Inflammatory macrophage (primary cell): ENCODE measurements around the gene PBRM1.
"Not testable (repeated sequence)": the region's sequence is repeated elsewhere in the genome, so short reads cannot be mapped to it uniquely, and the experiment has no call there.

Source experiments
- DNase-seq, 2 donors: peaks; one replicate each; pipeline ENCODE4 v3.0.0-alpha.2; 2020 to 2022
- total RNA-seq, 18 experiments: gene quantifications; one replicate each; lab custom pipeline; 2026; ENCODE audit warnings: mixed read lengths in 6 of 18, inconsistent platforms in 2 of 18; lab: John Stamatoyannopoulos, UW

PBRM1 gene
- 103 to 238 (median 194) reads per million in 18 experiments for total RNA-seq

DNA sequence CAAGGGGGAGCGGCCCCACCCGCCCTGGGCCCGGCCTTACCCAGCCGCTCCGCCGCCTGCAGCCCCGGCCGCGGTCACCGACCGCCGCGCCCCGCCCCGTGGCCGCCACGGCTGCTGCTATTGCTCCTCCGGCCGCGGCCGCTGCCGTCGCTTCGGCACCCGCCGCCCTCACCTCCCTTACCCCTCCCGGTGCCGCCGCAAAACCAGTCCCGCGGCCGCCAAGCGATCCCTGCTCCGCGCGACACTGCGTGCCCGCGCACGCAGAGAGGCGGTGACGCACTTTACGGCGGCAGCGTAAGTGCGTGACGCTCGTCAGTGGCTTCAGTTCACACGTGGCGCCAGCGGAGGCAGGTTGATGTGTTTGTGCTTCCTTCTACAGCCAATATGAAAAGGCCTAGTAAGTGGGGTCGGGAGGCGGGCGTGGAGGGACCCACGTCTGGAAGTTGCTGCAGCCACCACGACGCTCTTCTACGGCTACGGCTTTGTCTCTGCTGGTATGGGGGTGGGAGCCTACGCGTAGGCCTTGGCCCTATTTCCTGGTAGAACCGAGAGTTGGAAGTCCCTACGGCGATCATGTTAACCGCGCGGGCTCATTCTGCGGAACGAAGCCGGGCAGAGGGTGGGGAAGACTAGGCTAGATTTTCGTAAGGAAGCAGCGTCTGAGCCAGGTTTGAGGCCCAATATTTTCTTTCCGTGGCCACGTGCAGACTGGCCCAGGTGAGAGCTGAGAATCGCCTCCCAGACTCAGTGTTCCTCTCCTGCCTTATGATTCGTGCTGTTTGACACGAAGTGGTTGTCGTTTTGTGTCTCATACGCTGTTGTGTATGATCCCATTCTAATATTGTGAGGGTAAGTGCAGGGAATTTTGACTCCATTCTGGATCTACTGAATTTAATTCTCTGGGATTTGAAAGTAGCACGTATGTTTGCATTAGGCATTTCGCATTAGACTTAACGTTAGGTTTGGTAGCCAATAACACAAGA is at the start of gene PBRM1, which contains the start of gene GNL3:
PBRM1 (minus strand) TSS at position 205 of the 983 bp plus-strand sequence.
GNL3 (plus strand) TSS at position 324 of the 983 bp plus-strand sequence; CDS start at position 385, 61 bp downstream.
- DNase-seq: peak; percentile 94 to 97

DNA sequence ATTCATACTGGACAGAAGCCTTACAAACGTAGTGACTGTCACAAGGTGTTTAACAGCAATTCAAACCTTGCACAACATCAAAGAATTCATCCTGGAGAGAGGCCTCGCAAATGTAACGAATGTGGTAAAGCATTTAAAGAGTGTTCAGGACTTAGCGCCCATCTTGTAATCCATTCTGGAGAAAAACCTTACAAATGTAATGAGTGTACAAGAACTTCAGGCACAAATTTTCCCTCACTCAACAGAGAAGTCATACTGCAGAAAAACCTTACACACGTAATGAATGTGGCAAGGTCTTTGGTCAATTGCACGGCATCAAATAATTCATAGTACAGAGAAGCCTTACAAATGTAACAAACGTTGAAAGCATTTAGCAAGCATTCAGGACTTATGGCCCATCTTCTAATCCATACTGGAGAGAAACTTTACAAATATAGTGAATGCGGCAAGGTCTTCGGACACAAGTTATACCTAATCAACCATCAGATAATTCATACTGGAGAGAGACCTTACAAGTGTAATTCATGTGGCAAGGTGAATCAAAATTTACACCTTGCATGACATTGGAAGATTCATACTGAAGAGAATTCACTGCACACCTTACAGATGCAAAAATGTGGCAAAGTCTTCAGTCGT is 47.7 kb upstream of the PBRM1 start:
- DNase-seq: no peak

DNA sequence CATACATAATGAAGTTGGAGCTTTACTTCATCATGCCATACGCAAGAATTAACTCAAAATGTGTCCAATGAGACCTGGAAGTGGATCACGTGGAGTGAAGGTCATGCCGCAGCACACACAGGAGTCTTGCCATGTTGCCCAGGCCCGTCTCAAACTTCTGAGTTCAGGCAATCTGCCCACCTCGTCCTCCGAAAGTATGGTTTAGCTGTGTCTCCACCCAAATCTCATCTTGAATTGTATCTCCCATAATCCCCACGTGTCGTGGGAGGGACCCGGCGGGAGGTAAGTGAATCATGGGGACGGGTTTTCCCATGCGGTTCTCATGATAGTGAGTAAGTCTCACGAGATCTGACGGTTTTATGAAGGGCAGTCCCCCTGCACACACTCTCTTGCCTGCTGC is 45.9 kb upstream of the PBRM1 start:
- DNase-seq: no peak

DNA sequence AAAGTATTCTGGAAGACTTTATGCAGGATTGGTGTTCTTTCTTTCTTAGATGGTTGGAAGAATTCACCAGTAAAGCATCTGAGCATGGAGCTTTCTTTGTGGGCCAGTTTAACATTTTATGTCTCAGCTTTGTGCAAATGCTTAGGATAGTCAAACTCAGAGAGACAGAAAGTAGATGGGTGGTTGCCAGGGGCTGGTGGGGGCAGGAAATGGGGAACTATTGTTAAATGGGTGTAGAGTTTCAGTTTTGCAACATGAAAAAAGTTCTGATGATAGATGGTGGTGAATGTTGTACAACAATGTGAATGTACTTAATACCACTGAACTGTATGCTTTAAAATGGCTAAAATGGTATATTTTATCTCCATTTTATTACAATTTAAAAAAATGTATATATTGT is 45.0 kb upstream of the PBRM1 start:
- no peak for DNase-seq

DNA sequence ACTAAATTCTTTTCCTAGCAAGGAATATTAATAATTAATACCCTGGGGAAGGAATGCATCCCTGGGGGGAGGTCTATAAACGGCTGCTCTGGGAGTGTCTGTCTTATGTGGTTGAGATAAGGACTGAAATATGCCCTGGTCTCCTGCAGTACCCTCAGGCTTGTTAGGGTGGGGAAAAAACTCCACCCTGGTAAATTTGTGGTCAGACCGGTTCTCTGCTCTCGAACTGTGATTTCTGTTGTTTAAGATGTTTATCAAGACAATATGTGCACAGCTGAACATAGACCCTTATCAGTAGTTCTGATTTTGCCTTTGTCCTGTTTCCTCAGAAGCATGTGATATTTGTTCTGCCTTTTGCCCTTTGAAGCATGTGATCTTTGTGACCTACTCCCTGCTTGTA is 43.0 kb upstream of the PBRM1 start:
- DNase-seq: not testable (repeated sequence)

DNA sequence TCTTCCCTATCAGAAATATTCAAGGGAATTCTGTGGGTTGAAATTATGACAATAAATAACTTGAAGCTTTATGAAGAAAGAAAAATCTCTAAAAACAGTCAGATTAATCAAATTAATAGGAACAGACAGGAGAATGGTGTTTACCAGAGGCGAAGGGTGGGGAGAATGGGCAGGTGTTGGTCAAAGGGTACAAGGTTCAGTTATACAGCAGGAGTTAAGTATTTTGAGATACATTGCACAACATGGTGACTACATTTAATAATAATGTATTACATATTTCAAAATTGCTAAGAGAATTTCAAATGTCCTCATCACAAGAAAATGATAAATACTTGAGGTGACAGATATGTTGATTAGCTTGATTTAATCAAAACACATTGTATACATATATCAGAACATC is 38.8 kb upstream of the PBRM1 start:
- no peak for DNase-seq

DNA sequence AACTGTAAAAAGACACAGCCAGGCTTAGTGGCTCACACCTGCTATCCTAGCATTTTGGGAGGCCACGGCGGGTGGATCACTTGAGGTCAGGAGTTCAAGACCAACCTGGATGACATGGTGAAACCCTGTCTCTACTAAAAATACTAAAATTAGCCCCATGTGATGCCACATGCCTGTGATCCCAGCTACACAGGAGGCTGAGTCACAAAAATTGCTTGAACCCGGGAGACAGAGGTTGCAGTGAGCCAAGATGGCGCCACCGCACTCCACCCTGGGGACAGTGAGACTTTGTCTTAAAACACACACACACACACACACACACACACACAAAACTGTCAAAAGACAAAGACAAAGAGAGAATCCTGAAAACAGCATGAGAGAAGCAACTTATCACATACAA is 38.2 kb upstream of the PBRM1 start:
- no peak for DNase-seq

DNA sequence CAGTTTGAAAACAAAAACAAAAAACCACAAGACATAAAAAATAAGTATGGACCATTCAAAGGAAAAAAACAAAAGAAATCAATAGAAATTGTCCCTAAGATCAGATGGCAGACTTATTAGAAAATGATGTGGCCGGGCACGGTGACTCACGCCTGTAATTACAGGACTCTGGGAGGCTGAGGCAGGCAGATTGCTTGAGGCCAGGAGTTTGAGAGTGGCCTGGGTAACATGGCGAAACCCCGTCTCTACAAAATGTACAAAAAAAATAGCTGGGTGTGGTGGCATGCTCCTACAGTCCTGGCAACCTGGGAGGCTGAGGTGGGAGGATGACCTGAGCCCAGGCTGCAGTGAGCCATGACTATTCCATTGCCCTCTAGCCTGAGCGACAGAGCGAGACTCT is 36.8 kb upstream of the PBRM1 start:
- no peak for DNase-seq

DNA sequence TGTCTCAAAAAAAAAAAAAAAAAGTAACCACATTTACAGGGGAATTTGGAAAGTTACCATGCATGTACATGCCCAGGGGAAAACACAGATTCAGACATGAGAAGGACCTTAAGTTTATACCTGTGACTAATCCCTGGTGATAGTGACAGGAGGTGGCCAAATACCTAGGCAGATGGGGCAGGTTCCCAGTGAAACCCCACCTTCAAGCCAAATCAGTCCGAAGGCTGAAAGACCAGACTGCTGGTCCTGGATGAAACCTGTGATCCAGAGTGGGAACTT is 36.0 kb upstream of the PBRM1 start:
- no peak for DNase-seq

DNA sequence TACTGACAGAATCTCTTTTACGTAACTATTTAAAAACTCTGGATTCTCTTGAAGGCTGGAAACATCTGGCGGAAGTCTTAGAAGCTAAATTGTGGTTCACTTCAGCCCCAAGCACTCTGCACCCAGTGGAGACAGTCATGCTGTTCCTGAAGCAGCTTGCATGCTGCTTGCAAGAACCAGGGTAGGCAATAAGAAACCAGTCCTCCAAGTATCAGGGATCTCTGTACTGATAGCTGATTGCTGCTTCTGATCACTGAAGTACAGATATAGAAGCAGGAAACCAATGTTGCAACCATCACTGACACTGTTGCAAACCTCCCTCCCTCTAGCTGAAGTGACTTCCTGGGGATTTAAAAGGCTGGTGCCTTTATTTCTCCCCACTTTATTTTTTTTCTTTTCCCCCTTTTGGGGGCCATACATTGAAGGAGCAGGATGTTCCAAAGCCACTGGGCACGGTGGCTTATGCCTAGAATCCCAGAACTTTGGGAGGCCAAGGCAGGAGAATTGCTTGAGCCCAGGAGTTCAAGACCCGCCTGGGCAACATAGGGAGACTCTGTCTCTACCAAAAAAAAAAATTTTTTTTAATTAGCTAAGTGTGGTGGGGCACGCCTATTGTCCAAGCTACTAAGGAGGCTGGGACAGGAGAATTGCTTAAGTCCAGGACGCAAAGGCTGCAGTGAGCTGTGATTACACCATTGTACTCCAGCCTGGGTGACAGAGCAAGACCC is 35.5 kb upstream of the PBRM1 start:
- DNase-seq: peak; percentile 59 to 73

DNA sequence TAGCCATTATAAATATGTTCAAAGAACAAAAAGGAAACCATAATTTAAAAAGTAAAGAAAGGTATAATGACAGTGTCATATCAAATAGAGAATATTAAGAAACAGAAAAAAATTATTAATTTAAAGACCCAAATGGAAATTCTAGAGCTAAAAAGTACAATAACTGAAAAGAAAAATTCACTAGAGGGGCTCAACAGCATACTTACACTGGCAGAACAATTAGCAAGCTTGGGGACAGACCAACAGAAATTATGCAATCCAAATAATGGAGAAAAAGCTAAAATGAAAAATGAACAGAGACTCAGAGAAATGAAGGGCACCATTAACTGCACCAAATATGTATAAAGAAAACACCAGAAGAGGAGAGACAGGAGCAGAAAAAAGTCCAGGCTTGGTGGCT is 33.9 kb upstream of the PBRM1 start:
- no peak for DNase-seq

DNA sequence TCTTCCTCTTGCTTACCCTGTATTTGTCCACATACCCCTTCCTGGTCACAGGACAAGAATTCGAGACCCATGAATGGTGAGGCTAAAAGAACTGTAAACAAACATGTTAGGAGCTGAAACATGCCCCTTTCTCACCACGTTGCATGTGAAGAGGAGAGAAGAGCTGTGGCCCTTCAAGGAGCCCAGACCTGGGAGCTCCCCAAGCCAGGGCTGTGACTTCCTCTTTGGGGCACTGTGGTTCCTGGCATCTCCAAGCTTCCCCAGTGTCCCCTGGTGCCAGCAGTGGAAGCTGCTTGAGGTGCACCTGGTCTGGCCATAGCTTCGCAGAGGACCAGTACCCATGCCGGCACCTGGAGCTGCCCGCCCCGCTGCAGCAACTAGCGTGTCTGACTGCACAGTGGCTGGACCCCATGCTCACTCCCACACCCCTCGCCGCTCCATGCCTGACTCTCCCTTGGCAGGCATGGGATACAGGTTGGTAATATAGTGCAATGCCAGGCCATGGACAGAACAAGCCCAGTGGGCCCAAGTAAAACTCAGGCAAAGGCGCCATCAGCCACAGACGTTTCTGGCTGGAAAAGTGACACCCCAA is 30.1 kb upstream of the PBRM1 start:
- DNase-seq: peak; percentile 20 to 35

DNA sequence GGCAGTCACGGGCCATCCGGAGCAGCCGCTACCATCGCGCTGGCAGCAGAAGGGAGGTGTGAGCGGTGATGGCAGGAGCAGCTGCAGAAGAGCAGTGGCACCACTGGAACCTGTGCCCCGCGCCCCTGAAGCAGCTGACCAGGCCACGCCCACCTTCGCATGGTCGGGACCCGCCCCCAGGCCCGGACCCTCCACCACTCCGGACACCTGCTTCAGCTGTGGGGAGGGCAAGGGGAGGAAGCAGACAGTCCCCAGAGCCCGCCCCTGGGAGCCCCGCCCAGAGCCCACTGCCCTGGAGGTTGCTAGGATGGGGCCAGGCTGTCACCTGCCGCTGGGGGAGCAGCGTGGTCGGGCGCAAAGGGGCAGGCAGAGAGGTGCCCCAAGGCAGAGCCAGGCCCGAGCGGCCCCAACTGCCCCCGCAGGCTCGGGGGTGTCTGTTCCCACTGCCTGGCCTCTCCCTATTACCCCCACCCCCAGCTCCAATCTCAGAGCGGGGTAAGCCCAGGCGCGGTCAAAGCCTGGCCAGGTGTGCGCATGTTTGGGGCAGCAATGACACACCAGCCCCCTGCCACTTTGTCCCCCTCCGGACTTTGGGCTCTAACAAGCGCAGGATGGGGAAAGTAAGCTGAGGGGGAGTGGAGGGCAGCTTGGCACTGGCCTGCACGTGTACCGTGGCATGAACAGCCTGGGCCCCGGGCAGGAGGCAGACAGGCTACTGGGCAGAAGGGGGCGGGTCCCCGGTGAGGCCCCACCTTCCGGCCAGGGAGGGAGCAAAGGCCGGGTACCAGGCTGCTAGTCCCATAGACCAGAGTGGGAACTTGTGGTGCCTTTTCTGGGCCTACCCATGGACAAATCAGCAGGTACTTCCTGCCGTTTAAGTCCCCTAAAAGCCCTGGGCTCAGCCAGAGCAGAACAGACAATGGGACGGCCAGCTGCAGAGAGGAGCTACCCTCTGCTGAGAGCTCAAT is 28.9 kb upstream of the PBRM1 start:
- no peak for DNase-seq

DNA sequence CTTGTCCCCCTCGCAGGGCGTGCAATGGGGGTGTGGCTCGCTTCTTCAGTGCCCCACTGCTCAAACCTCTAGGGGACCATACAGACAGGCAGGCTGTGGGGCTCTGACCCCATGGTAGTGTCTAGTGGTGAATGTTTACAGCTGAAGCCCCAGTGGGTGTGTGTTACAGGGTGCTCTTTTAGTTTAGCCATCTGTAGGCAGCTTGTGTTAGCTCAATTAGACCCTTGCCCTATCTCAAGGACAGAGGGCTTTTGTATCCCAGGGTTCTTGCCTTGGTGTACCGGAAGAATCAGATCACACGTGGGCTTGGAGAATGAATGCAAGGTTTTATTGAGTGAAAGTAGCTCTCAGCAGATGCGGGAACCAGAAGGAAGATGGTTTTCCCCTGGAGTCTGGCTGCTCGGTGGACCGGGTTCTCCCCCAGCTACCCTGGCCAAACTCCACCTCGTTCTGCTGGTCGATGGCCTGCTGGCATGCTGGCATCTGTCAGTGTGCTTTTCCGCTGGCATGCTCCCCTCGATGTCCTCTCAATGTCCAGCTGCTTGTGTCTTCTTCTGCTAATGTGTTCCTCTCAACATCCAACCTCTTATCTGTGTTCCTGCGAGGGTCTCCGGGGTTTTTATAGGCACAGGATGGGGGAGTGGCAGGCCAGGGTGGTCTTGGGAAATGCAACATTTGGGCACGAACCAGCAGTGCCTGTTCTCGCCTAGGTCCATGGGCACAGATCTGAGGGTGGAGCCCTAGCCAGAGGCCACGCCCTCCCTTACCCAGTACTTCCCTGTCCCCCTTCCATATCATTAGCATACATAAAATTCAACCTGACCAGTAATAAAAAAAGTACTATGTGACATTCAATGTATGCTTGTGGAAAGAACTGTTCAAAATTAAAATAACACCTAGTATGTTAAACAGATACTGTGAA is 26.8 kb upstream of the PBRM1 start:
- no peak for DNase-seq

DNA sequence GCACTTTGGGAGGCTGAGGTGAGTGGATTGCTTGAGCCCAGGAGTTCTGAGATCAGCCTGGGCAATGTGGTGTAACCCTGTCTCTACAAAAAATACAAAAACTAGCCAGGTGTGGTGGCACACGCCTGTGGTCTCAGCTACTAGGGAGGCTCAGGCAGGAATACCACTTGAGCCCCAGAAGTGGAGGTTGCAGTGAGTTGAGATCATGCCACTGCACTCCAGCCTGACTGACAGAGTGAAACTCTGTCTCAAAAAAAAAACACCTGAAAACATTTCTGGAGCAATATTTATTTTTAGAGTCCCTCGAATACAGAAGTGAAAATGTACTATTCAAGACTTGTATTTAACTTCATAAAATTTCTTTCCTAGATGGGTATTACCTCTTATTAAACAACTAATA is 24.8 kb upstream of the PBRM1 start:
- no peak for DNase-seq

DNA sequence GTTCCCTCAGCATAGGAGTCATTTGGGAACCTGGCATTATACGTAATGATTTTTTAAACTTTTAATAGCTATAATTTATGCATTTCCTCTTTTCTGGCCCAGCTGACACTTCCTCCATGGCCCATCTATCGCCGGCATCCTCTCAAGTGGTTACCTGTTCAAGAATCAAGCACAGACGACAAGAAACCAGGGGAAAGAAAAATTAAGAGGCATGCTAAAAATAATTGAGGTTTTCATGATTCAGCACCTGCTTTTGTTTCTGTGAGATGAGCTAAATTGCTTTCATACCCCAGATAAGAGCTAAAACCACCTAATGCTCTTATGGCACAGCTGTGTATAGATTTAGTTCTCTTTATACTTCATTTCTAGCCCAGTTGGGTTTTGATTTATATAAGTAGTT is 21.9 kb upstream of the PBRM1 start:
- DNase-seq: no peak

DNA sequence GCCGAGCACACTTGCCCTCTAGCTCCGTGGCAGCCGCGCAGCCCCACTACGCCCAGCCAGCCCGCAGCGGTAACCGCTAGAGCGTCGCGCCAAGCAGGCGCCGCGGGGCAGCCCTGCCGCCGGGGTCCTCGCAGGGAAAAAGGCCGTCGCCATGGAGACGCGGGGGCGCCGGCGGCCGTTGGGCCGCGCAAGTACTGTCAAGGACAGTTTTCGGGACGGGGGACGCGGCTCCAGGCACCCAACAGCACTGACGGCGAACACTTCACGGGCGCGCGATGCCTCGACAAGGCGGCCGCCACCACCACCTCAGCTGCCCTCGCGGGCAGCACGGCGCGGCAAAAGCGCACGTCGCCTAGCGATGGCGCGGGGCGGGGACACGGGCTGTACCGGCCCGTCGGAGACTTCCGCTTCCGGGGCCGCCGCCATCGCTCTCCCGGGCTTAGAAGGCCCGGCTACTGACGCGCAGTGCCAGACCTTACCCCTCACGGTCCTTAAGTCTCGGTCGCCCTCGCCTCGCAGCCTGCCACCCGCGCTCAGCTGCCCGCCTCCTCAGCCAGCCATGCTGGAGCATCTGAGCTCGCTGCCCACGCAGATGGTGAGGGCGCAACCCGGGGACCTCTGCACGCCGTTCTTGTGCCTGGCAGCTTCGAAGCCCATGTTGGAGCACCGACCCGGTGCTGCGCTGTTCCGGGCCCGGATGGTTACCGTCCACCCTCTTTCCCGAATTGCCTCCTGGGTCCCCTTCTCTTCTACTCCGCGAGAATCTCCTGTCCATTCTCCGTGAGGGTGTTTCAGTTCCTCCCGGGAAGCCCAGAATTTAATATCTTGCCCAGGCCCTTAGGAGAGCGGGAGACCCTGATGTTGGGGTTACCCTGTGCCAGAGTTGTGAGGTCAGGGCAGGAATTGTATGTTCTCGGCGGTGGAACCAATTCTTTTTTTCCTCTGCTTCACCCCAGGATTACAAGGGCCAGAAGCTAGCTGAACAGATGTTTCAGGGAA is 20.3 kb upstream of the PBRM1 start, which contains the start of the genes GLT8D1 and SPCS1:
GLT8D1 (minus strand) TSS at position 104 of the 999 bp plus-strand sequence. CDS start 5,331 bp downstream, outside the sequence.
SPCS1 (plus strand) TSS at position 419 of the 999 bp plus-strand sequence; CDS start at position 560, 141 bp downstream.
- peak; percentile 81 to 90 for DNase-seq

DNA sequence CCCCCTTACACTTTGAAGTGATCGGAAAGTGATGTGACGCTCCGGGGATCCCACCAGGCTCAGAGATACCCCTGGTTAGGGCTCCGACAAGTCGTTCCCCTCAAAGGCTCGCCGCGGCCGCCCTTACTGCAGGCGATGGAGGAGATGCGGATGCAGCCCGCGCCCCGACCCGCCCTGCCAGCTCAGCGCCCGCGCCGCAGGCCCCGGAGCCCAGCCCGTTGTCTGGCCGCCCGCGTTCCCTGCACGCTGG is 19.6 kb upstream of the PBRM1 start:
- no peak for DNase-seq
